Activated CD8-positive, alpha-beta memory T cell treated with anti-CD3 and anti-CD28 coated beads, Interleukin-2, amount 50 U/mL, for 48 hours (primary cell): ENCODE measurements around the gene UVSSA.

Source experiments
- DNase-seq: peaks from one replicate; pipeline ENCODE4 v3.0.0-alpha.2; 2020

UVSSA gene

DNA sequence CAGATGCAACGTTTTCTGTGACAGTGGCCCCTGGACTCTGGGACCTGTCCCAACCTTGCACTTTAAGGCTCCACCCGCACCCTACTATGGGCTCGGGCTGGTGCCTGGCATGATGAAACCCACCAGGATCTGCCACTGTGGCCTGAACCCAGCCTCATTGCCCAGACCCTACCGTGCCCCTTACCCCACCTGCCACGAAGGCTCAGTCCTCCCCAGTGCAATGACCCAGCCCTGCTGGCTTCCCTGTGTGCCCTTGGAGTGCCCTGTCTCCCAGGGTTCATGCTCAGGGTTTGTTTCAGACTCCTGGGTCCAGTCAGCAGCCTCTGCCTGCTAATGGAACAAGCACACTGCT is 3.1 kb downstream of the UVSSA start:
- DNase-seq = no peak

DNA sequence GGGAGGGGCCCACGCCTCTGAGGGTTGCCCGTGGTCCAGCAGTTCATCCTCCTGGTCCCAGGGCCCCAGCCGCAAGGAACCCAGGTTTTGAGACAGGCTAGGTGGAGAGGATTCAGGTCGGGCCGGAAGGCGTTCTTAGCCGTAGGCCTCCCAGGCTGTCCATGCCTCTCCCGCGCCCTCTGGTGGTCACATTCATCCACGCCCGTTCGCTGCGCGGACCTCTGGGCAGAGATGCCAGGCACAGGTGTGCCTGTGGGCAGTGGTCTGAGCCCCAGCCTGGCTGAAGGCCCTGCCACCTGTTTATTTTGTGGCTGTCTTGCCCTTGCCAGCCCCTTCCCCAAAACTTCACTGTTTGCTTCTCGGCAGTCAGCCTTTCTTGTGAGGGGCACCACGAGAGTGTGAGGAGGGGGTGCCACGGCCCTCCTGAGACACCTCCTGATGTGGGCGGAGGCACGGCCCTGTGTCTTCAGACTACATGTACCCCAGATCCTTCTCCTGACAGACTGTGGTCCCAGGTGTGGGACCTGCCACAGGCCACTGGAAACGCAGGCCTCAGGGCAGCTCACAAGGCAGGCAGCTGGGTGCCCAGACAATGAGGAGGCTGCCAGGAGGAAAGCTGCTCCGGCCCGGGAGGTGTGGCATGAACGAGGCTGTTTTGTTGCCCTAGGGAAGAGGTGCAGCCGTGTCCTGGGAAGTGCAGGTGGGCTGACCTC is 5.0 kb downstream of the UVSSA start:
- peak; percentile 99 for DNase-seq

GRCh38 chr4:1352567-1352900 is 5.5 kb downstream of the UVSSA start:
- no peak for DNase-seq

GRCh38 chr4:1353186-1354055 is 6.4 kb downstream of the UVSSA start:
- DNase-seq = no peak

DNA sequence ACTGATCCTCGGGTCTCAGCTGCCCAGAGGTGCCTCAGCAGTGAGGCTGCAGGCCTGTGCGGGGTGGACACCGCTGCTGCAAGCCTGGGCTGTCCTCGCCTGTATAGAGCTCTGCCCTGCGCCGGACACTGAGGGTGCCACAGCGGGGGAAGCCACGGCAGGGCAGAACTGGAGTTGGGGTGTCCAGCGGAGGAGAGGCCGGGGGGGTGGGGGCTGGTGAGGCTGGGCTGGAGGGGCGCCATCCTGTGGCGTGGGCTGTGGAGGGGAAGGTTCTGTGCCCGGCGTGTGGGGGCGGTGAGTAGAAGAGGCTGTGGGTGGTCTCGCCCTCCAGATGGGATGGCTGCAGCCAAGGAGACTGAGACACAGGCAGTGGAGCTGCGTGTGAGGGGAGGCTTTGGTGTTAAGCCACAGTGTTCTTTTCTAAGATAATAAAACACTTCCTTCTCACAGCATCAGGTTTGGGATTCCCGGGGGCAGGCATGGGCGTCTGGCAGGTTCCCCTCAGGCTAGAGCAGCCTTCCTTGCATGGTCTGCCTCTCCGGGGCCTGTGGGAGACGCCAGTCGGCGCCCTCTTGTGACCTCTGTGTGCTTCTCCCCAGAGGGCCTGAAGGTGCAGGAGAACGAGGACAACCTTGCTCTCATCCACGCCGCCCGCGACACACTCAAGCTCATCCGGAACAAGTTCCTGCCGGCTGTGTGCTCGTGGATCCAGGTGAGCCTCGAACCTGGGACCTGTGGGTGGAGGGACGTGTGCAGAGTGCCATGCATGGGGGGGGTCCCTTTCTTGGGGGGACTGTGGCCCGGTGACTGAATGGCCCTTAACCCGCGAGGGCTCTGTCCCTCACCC is 7.4 kb downstream of the UVSSA start:
- no peak for DNase-seq

DNA sequence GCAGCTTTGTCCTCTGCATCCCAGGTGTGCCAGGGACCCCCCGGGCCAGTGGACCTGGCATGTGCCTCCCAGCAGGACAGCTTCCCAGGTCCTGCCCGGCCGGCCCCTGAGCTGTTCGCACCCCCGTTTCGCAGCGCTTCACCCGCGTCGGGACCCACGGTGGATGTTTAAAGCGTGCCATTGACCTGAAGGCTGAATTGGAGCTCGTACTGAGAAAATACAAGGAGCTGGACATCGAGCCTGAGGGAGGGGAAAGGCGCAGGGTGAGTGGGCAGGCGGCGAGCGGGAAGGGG is 7.9 kb downstream of the UVSSA start:
- DNase-seq = no peak

GRCh38 chr4:1355378-1355777 is 8.4 kb downstream of the UVSSA start:
- no peak for DNase-seq

DNA sequence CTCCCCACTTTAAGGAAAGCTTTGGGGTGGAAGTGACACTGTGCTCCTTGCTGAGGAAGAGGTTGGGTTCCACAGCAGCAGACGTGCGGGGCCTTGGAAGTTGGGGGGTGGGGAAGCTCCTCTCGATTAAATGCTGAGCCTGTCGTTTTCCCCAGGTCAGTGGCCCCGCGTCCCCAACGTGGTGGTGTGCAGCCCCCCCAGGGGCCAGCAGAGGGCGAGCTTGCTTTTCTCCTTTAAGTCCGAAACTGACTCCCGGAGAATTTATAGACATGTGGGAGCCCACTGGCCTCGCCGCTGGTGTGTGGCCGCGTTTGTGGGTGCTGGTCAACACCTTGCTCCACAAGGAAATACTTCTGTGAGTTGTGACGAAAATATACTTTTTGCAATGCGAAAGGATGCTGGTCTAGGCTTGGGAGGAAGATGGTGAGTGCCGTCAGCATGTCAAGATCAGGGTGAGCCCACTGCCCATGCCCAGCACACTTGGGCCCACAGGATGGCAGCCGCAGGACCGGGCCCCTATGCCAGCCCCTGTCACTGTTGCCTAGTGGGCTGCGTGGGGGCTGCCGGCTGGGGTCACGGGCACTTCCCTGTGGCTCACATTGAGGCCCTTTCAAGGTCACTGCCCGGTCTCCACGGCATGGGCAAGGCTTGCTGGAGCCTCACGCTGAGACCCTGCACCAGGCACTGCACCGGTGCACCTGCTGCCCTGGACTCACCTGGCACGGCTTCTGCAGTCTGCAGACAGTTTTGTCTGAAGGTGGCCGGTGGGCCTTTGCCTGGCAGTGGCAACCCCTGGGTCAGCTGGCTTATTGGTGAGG is 9.4 kb downstream of the UVSSA start:
- peak; percentile 77 for DNase-seq

GRCh38 chr4:1357356-1358248 is 10.6 kb downstream of the UVSSA start:
- no peak for DNase-seq

- no peak for DNase-seq
Measured at GRCh38 chr4:1358421-1359143, 11.6 kb downstream of the UVSSA start.

DNA sequence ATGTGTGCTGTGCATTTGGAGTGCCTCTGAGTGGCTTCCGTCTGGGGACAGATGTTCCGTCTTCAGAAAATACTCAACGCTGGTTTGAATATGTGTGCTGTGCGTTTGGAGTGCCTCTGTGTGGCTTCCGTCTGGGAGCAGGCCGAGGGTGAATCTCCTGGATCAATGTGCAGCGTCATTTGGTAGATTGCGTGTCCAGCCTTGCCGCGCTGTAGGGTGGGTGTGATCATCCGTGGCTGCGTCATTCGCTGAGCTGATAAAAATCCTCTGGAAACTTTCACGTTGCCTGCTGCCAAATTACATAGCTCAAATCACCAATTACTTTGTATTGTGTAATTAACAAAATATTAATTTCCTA is 12.1 kb downstream of the UVSSA start:
- DNase-seq = no peak

DNA sequence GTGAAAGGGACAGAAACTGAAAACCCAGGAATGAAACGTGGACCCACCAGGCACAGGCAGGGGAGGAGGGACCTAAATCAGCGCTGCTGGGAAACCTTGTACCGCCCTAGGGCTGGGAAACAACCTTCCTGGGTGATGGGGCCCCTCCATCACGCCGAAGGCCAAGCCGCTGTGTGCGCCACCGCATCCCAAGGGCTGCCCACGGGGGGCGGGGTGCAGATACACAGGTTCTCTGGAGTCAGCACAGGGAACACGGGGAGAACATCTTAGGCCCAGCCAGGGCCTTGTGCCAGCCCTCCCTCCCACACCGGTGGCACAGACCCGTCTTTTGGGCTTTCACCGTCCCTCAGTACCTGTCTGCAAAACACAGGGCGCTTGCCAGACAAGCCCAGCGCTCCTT is 13.0 kb downstream of the UVSSA start:
- no peak for DNase-seq

DNA sequence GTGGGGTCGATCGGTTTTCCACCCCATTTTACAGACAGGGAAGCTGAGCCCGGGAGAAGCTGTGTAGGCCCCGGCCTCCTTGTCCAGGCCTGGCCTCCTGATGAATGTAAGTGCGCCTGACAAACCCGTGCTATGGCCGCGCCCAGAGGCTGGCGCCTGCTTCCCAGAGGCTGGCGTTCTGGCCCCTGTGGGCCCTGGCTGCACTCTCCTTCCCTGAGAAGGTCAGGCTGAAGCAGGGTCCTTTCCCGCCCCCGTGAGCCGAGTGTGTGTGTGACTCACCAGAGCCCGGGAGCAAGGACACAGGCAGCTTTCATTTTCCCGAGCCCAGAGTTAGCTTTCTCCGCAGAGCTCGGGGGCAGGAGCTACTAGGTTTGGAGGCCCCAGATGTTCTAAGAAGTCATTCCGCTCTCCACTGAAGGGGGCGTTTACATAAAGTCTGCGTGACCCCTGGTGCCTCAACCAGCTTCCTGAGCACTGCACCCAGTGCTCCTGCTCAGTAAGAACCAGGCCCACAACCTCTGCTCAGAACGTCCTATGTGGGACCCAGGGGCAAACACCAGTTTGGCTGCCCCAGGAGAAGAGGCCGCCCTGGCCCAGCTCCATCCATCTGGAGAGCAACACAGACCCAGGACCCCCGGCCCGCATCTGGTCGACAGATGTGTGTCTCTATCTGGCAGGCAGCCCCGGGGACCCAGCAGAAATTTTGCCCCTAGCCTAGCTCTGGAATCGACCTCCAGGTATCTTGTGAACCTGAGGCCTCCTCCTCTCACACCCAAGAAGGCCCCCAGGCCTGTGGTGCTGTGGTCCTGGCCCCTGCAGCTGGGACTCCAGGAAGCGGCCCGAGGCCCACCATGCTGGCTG is 13.6 kb downstream of the UVSSA start:
- no peak for DNase-seq

DNA sequence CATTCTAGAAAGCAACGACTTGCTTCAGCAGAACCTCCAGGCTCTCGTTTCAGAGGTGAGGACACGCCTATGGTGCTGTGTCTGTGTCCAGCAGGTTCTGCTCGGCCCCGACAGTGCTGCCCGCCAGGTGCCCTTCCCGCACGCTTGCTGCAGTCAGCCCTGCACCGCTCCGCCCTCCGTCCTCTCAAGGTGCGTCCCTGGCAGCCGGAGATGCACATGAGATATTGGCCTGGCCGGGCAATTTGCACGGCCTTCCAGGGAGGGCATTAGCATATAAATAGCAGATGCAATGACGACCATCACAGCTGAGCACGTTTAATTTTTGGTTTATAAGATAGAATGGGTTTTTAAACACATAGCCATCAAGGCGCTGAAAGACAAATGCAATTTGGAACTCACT is 14.4 kb downstream of the UVSSA start:
- no peak for DNase-seq

DNA sequence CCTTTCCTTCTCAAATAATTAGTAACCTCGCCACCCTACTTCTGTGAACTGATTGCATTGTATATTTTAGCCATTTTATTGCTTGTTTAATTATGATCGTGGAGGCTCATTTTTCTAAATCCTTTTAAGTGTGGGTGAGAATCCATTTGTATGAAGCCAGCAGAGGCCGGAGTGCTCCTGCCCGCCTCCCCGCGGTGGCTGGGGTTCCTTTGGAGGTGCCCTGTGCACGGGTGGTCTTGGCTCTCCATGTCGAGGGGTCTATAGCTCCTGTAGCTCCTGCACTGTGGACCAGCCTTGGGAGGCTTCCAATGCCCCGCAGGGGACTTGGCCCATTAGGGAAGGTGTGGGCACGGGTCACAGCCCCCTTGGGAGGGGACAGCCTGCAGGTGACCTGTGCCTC is 15.0 kb downstream of the UVSSA start:
- DNase-seq = no peak

GRCh38 chr4:1362521-1362920 is 15.5 kb downstream of the UVSSA start:
- DNase-seq = no peak

DNA sequence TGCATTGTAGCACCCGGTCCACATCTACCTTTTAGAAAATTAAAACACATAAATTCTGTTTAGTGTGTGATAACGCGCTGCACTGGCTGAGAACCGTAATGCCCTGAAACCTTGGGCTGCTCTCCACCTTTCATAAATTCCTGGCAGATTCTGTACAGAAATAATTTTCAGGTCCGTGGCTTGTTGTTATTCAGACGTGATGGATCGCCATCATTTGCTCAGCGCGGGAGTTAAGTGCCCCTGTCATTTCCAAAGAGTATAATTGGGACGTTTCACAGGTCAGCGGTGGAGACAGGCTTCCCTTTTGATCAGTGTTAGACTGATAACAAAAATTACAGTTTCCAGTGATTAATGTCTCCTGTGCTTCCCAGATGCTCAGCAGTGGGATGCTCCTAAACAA is 16.5 kb downstream of the UVSSA start:
- DNase-seq = no peak

DNA sequence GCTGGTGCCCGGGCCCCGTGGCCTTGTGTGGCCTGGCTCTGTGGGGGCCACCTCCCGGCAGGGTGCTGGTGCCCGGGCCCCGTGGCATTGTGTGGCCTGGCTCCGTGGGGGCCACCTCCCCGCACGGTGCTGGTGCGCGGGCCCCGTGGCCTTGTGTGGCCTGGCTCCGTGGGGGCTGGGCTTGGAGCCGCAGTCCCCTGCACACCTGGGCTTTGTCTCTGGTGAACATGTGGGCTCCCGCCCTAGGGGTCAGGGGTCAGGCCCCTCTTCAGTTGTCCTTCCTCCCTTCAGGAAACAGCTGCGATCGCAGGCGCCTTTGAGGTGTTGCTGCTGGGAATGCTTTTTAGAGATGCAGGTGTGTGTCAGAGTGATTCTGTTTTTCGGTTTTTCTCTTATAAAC is 17.2 kb downstream of the UVSSA start:
- no peak for DNase-seq

DNA sequence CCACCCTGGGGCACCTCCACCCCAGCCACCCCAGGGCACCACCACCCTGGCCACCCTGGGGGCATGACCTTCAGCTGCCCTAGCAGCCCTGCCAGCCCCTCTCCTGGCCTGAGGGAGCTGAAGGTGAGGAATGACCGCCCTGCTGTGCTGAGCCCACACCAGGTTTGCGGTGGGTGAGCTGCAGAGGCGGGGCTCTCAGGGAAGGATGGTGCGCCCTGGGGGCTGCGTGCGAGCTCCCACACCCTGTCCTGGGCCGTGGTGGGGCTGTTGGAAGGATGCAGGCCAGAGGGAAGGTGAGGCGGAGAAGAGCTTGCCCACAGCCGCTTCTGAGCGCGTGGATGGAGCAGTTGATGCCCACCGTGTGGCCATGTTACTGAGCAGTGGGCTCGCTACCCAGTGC is 17.7 kb downstream of the UVSSA start:
- no peak for DNase-seq
